ENCODE measurements around the gene GADD45B. TPM values are rescaled to one million over a fixed set of nuclear protein-coding genes. Genes with fewer than 3 reads are reported as not detected.
A peak's percentile ranks its signal among the peaks of the same experiment; 100 is the strongest.

GADD45B gene, protein sequence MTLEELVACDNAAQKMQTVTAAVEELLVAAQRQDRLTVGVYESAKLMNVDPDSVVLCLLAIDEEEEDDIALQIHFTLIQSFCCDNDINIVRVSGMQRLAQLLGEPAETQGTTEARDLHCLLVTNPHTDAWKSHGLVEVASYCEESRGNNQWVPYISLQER
- 136 TPM for total RNA-seq

DNA sequence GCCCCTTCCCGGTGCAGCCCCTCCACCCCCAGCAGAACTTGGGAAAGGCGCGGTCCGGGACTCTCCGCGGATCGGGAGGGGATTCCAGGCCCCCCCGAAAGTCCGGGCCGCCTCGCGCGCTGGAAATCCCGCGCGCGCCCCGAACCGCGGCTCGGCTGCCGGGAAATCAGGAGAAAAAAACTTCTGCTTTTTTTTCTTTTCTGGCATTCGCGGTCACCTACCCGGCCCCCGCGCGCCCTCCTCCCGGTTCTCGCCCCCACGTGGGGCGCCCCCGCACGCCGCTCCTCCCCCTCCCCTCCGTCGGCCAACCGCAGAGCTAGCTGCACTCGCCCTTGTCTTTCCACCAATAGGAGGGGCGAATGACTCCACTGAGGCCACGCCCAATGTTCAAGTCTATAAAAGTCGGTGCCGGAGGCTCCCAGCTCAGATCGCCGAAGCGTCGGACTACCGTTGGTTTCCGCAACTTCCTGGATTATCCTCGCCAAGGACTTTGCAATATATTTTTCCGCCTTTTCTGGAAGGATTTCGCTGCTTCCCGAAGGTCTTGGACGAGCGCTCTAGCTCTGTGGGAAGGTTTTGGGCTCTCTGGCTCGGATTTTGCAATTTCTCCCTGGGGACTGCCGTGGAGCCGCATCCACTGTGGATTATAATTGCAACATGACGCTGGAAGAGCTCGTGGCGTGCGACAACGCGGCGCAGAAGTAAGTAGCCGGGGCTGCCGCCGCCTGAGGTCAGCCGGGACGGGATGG, at the start of gene GADD45B:
Gene GADD45B, plus strand, starts transcription at position 426 of the 749 bp plus-strand sequence. Its CDS starts 232 bp downstream, at position 658.
- peak; percentile 89 for ATAC-seq
- peak; percentile 99 for DNase-seq (ENCODE audit: low spot score)
- intact Hi-C loops (cut with DNase I): loop anchor here (2.0 kb wide), 1 partner anchor 103 kb away; no protein-coding TSS in a partner anchor

DNA sequence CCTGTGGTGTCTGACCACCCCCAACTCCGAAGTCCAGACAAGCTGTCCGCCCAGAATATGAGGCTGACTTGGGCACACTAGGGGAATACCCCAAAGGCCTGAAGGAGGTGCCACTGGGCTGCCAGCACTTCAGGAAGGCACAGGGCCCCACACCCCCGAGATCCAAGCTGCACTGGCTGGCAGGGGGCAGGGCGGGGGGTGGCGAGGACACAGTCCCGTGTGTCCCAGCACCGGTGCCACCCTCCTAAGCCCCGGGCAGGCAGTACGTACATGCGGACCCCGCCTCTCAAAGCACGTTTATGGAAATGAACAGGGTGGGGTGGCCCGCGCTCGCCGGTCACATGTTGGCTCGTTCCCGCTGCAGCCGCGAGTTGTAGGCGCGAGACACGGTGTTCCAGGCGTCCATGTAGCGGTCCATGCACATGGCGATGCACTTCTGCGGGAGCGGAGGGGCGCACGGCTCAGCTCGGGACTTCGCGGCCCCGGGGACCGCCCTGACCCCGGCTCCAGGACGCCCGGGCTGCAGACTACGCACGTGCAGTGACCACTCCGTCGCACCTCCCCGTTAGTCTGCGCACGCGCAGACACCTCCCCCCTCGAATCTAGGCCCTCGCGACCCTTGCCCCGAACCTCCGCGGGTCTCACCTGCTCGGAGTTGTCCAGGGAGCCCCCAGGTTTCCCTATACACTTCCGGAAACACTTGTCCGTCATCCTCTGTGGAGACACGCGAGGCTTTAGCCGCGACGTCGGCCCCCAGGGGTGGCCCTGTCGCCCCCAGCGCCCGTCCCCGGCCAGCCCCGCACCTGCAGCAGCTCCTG, 49.1 kb upstream of the GADD45B start:
- ATAC-seq (peak; percentile 27), DNase-seq (ENCODE audit: low spot score) (peak; percentile 71)
- intact Hi-C loops (cut with DNase I): no loop called here

DNA sequence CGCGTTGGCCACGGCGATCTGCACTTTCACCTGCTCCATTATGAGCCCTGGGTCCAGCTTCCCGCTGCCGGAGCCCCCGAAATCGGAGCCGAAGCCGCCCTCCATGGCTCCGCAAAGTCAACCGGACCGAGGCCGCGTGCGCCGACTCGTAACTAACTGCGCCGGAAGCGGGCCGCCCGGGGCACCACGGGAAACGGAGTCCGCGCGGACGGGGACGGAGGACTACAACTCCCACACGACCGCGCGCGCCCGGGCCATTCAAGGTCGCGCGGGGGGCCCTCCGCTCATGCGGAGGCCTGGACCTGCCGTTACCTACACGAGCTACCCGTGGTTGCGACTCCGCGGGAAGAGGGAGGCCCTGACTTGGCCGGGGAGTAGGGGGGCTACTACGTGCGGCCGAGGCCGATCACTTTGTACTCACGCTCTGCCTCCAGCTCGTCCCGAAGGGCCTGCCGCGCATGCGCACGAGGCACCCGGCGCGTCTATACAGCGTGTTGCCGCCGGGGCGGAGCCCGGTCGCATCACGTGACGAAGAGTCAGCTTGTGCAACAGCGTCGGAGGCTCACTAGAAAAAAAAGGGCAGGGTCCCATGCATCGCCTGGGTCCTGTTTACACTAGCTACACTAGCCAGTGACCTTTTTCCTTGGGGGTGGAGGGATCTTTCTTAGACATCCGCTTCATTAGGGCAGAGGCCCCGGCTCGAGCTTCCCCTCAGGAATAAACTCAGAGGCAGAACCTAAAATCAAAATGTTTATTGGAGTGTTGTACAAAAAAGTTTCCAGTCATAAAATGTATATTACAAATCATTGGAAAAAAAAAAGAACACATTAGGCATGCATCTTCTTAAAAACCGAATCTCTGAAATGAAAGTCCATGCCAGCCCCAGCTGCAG, 48.3 kb upstream of the GADD45B start, which contains the start of gene TIMM13:
Gene TIMM13, minus strand, starts transcription at position 158 of the 892 bp plus-strand sequence. Its CDS starts 53 bp downstream, at position 105.
- peak; percentile 97 for ATAC-seq
- DNase-seq (ENCODE audit: low spot score): peak; percentile 99
- intact Hi-C loops (cut with DNase I): no loop called here

DNA sequence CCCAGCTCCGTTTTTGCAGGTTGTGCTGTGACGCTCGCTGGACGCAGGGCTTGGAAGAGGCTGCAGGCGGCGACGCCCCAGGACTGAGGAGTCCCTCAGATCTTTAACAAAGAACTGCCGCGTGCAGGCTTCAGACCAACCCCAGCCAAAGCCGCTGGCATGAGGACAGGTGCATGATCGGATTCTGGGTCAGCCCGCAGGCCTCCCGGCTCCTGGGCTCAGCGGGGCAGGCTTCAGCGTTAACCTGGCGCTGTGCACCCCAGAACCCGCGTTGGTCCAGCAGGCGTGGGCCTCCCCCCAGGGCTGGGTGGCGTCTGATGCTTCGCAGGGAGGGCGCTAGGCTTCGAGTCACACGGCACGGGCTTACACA, 47.6 kb upstream of the GADD45B start:
- DNase-seq (ENCODE audit: low spot score) (peak; percentile 72), ATAC-seq (peak; percentile 18)
- intact Hi-C loops (cut with DNase I): no loop called here

DNA sequence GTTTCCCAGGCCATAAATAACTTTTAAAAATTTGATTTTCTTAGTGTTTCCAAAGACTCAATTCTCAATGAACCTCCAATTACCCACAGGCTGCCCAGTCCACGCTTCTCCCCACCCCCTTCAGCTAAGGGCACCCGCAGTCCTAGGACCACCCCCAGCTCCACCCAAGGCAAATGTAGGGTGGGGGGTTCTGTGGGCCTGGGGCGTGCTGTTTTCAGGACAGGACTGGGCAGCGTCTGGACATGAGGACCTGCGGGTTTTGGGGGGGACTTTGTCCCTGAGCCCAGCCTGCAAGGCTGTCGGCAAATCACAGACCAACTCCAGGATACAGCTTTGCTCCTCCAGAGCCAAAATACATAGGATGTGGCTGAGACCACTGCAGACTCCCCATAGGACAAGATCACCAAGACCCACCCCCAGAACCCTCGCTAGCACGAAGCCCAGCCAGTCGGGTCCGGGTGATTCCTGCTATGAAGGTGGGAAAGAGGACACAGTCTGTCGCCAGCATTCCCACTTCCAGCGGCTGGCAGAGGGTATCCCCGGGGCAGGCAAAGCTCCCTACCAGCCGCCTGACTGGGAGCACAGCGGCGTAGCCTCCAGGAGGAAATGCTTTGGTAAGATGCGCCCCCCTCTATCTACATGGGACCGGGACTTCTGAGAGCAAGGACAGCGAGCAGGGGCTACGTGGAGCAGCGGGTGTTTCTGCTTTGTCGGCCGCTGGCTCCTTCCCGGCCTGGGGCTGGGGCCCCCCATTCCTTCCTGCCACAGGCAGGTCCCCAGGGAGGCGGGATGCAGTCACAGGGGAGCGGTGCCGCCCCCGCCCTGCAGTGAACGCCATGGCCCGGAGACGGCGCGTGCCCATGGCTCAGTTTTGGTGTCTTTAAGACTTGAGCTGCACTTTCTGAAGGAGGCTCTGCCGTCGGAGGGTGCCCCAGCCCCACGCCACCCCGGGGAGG, 46.9 kb upstream of the GADD45B start:
- intact Hi-C loops (cut with DNase I): no loop called here
- DNase-seq (ENCODE audit: low spot score) (peak; percentile 61), ATAC-seq (no peak)

DNA sequence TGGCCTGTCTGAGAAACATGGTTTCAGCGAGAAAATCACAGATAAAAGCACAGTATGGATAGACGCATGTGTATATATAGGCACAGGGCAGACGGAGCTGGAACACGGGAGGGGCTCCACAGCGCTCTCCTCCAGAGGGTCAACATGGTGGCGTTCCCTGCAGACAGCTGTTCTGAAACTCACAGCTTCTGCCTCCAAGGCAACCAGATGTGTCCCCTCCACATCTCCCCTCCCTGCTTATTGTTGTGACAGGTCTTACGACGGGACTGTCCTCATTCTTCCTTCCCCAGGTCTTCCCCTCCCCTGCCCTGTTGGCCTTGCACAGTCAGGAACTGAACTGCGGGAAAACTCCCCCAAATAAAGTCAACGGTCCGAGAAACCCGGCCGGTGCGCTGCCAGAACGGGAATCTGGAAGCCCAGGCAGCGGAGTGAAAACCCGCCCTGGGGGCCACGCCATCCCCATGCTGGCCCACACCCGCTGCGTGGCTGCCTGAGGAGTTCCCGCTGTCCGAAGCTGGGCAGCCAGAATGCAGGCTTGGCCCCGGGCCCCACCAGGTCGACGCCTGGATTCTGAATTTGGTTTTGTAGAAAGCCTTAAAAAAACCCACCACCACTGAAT, 45.9 kb upstream of the GADD45B start:
- DNase-seq (ENCODE audit: low spot score) (no peak), ATAC-seq (no peak)
- intact Hi-C loops (cut with DNase I): no loop called here

DNA sequence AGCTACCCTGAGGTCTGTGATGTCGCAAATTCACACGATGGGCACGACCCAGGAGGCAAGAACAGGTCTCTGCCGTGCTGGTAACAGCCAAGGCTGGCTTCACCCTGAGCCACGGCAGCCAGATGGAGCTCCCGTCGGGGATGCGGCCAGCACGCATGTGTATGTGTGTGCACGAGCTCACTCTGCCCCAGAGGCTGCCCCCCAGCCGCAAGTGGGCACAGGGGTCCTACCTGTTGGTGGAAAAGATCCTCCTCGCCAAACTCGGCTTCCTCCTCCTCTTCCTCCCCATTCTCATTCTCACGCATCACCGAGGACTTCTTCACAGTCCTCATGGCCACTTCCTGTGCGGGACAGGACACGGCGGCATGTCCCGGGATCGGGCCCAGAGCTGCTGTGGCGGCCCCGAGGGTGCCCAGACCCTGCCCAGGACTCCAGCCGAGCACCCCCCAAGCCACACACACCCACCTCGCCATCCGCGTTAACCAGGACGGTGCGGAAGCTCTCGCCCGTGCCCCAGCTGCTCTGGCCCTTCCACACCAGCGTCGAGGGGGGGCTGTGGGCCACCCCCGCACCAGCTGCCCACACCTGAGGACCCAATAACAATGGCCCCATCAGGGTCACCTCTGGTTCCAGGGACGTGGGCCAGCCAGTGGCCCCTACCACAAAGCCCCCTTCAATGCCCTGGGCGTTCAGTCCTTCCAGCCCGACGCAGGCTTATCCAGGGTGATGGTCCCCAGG, 44.4 kb upstream of the GADD45B start:
- no peak for ATAC-seq

DNA sequence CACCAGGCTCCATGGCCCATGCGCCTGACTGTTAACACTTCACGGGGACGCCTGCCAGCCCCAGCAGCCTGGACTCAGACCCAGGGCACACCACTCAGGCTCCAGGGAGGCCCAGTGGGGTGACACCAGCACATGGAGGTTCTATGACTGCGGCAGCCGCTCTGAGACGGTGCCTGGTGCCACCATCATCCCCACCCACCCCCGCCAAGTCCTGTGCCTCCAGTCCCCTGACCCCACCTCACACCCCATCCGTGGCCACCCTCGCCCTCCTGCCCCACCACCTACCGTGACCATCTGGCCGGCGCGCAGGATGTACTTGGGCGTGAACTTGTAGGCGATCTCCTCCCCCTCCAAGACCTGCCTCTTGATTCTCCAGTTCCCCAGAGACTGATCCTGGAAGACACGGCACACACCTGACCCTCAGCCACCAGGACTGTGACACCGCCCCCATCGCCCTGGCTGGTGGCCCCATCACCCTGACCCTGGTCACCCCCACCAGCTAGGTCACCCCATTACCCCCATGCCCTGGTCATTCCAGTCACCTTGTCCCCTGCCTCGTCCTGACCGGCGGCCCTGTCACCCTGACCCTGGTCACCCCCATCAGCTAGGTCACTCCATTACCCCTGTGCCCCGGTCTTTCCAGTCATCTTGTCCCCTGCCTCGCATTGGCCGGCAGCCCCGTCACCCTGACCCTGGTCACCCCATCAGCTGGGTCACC, 43.6 kb upstream of the GADD45B start:
- intact Hi-C loops (cut with DNase I): no loop called here
- DNase-seq (ENCODE audit: low spot score) (peak; percentile 54), ATAC-seq (no peak)

More for the DNA sequence above, 44.4 kb upstream of the GADD45B start:
- intact Hi-C loops (cut with DNase I): no loop called here
- DNase-seq (ENCODE audit: low spot score): peak; percentile 56

DNA sequence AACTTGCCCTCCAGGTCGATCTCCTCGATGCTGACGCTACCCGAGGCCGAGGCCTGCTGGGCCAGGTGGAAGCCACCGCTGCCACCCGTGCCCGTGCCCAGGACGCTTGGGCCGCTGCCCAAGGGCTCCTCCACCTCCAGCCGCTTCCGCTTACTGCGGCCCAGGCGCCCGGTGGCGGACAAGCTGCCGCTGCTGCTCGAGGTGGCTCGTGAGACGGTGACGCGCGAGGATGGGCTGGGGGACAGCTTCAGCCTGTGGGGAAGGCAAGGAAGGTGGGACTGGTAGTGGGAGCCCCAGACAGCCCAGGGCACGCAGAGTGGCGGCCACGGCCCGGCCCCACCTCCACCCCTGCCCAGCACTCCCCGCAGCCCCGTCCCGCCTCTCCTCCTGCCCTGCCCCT, 42.1 kb upstream of the GADD45B start:
- intact Hi-C loops (cut with DNase I): no loop called here
- DNase-seq (ENCODE audit: low spot score): peak; percentile 45
- ATAC-seq: no peak

DNA sequence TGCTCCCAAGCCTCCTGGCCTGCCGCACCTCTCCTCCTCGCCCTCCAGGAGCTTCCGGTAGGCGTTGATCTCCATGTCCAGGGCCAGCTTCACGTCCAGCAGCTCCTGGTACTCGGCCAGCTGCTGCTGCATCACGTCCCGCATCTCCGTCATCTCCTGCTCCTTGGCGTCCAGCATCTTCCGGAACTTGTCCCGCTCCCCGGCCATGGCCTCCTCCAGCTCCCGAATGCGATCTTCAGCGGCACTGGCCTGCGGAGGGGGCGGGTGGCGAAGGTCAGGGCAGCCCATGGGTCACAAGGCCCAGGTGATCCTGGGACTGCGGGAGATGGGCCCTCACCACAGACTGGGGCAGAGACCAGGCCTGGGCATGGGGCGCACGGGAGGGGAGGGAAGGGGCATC, 41.7 kb upstream of the GADD45B start:
- peak; percentile 57 for DNase-seq (ENCODE audit: low spot score)
- ATAC-seq: no peak
- intact Hi-C loops (cut with DNase I): no loop called here

DNA sequence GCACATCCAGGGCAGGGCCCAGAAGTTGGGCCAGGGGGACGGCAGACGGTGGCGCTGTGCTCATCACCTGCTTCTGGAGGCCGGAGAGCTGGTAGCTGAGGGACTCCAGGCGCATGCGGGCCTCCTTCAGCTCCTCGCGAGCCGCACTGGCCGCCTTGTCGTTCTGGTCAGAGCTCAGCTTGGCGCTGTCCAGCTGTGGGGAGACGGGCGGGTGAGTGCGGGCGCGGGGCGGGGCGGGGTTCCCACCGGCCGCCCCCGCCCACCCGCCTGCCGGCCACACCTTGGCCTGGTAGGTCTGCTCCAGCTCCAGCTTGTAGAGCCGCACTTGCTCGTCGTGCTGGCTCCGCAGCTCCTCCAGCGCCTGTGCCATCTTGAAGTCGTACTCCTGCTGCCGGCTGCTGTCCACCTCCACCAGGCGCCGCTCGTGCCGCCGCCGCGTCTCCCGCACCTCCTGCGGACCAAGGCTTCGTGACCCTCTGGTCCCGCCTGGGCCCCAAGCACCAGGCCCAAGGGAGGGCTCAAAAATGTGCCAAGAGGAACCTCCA, 41.1 kb upstream of the GADD45B start:
- intact Hi-C loops (cut with DNase I): no loop called here
- no peak for ATAC-seq
- peak; percentile 50 for DNase-seq (ENCODE audit: low spot score)

DNA sequence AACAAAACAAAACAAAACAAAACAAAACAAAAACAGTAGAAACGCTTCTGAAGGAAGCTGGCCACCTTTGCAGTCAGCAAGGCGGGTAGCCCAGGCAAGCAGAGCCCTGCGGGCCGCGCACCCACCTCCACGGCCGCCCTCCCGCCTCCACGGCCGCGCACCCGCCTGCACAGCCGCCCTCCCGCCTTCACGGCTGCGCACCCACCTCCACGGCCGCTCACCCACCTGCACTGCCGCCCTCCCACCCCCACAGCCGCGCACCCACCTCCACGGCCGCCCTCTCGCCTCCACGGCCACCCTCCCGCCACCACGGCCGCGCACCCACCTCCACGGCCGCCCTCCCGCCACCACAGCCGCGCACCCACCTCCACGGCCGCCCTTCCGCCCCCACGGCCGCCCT, 39.5 kb upstream of the GADD45B start:
- no peak for DNase-seq (ENCODE audit: low spot score)
- ATAC-seq: no peak
- intact Hi-C loops (cut with DNase I): no loop called here

DNA sequence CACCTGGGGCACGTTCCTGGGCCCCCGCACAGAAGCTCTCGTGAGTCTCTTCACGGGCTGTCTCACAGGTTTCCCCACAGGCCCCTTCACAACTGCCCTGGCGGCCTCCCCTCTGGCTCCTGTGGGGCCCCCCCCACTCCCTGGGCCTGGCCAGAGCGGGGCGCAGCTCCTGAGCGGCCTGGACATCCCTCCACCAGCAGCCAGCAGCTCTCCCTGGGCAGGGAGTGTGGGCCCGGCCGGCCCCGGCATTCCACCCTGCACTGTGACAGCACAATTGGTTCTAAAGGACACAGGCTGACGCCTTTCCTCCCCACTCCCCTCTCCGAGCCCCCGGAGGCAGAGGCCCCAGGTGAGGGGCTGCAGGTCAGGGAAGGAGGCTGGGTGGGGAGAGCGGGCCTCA, 39.0 kb upstream of the GADD45B start:
- ATAC-seq: no peak
- intact Hi-C loops (cut with DNase I): no loop called here

DNA sequence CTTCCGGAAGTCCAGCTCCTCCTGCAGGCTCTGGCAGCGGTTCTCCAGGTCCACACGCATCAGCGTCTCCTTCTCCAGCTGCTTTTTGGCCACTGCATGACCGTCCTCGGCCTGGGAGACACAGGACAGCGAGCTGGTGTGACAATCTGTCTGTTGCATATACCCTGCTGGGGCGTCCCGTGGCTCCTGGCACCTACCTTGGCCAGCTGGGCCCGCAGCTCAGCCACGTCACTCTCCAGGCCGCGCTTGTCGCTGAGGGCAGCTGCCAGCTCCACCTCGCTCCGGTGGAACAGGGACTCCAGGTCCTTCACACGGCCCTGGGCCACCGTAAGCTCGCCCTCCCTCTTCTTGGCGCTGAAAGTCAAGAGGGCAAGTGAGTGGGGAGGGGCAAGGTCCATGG, 37.7 kb upstream of the GADD45B start:
- DNase-seq (ENCODE audit: low spot score): no peak

More for the DNA sequence above, 39.0 kb upstream of the GADD45B start:
- no peak for DNase-seq (ENCODE audit: low spot score)

DNA sequence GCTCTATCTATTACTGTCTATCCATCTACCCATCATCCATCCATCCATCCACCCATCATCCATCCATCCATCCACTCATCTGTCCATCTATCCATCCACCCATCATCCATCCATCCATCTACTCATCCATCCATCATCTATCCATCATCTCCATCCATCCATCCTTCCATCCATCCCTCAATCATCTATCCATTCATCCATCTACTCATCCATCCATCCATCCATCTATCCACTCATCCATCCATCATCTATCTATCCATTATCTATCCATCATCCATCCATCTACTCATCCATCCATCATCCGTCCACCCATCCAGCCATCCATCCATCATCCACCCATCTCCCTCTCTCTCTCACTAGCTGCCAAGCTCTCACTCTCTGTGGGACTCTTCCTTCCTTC, 35.4 kb upstream of the GADD45B start:
- ATAC-seq (no peak), DNase-seq (ENCODE audit: low spot score) (no peak)
- intact Hi-C loops (cut with DNase I): no loop called here

More for the DNA sequence above, 37.7 kb upstream of the GADD45B start:
- intact Hi-C loops (cut with DNase I): no loop called here
- no peak for ATAC-seq

All from sciatic nerve (tissue), 2 donors.